Spleen (tissue), 7 donors: ENCODE data around the gene PTPRN2.
A peak's percentile ranks its signal among the peaks of the same experiment; 100 is the strongest.

ENCODE experiments used
- POLR2AphosphoS5 ChIP-seq, 3 donors: sonication (generic); formaldehyde crosslinking; IDR thresholded peaks; one replicate each; pipeline ENCODE4 v1.5.1; 2017; ENCODE audit warnings: antibody characterized with exemption in 3 of 3
- TF ChIP-seq, protein P1 (sequence below), 11 experiments: fragments of 200-600 bp in 7 of 11; fragments of 450-650 bp in 4 of 11; sonication (generic) in 4 of 11; IDR thresholded peaks in 8 of 11; conservative IDR thresholded peaks in 3 of 11; 1 replicate in 7 of 11; 2 replicates in 4 of 11; pipeline versions ENCODE4 v1.4.0 to v1.8.0; 2016 to 2021; ENCODE audit warnings: antibody characterized with exemption in 11 of 11, inconsistent platforms in 4 of 11, mild to moderate bottlenecking in 1 of 11
- donor health status: DM: no; HTN: no; CAD: no; lungs with moderate emphysema.
- donor health status: DM: no; HTN: no; CAD: no.
- donor health status: DM: no; HTN: no; CAD: no.

DNA sequence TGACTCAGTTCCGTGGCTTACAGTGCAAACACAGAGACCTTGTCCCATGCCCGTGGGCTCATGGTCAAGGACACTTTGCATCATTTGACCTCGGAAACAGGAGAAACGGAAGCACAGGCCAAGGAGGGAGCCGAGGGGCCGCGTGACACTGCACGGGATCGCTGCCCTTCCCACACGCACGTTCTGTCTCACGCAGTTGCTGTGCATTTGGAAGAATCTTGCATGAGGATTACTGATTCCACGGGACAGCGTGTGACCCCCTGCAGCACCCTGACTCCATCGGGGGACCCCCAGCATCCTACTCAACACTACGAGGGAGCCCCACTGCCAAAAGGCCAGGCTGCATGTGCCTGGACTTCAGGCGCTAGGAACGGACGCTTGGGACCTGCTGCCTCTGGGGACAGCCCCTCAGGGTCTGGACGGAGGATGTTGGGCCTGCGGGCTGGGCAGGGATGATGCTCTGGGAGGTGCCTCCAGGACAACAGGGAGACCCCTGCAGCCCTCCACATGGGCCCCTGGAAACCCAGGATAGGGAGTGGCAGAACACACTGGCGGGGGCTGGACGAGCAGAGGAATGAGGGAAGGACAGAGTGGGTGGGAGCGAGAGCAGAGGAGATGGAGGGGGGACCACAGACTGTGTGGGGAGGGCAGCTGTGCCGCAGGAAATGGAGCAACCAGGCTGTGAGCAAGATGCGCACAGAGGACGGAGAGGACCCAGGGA is 1028.6 kb downstream of the PTPRN2 start:
- TF ChIP-seq, protein P1, sequence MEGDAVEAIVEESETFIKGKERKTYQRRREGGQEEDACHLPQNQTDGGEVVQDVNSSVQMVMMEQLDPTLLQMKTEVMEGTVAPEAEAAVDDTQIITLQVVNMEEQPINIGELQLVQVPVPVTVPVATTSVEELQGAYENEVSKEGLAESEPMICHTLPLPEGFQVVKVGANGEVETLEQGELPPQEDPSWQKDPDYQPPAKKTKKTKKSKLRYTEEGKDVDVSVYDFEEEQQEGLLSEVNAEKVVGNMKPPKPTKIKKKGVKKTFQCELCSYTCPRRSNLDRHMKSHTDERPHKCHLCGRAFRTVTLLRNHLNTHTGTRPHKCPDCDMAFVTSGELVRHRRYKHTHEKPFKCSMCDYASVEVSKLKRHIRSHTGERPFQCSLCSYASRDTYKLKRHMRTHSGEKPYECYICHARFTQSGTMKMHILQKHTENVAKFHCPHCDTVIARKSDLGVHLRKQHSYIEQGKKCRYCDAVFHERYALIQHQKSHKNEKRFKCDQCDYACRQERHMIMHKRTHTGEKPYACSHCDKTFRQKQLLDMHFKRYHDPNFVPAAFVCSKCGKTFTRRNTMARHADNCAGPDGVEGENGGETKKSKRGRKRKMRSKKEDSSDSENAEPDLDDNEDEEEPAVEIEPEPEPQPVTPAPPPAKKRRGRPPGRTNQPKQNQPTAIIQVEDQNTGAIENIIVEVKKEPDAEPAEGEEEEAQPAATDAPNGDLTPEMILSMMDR (IDR thresholded peaks at IDR 0.05 in 8 of 11, conservative IDR thresholded peaks at IDR 0.05 in 3 of 11): no peak
- TF ChIP-seq POLR2AphosphoS5 (IDR thresholded peaks at IDR 0.05): peak; percentile 51 to 73 (median 53)
